Effector CD8-positive, alpha-beta T cell (primary cell): ENCODE results near the gene HMGCL.
"Not testable (repeated sequence)": the region's sequence is repeated elsewhere in the genome, so short reads cannot be mapped to it uniquely, and the experiment has no call there.

Experiments
- DNase-seq: peaks from one replicate; lab custom pipeline; 2025; lab: John Stamatoyannopoulos, UW

HMGCL gene

DNA sequence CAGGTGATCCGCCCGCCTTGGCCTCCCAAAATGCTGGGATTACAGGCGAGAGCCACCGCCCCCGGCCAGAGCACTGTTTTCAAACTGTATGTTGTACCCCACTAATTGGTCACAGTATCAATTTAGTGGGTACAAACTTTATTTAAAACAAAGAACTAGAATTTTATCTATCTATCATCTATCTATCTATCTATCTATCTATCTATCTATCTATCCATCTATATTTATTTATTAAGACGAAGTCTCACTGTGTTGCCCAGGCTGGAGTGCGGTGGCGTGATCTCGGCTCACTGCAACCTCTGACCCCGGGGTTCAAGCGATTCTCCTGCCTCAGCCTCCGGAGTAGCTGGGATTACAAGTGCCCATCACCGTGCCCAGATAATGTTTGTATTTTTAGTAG is 1.4 kb upstream of the HMGCL start:
- not testable (repeated sequence) for DNase-seq

DNA sequence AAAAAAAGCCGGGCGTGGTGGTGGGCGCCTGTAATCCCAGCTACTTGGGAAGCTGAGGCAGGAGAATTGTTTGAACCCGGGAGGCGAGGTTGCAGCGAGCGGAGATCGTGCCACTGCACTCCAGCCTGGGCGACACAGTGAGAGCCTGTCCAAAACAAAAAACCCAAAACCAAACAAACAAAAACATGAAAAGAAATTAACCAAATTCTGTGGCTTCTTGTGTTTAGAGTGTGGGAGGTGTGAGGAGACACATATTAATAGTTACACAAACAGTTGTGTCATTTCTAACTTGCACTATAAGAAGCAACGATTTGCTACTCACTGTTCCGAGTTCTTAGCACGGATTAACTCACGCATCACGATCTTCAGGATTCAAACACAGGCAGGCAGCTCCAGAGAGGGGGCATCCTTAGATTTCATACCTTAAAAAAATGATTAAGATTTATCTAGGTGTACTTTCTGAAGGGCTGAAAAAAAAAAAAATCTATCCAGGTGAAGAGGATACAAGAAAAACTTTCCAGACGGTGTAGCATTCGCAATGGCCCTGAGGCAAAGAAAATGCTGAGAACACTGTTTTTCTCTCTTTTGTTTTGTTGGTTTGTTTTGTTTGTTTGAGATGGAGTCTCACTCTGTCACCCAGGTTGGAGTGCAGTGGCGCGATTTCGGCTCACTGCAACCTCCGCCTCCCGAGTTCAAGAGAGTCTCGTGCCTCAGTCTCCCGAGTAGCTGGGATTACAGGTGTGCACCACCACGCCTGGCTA is 713 bp upstream of the HMGCL start:
- DNase-seq = no peak

- DNase-seq = no peak
These were observed 536 bp downstream of the HMGCL start for GRCh38 chr1:23824711-23825075.

- DNase-seq = no peak
These were observed 1.5 kb downstream of the HMGCL start for GRCh38 chr1:23823767-23824166.

DNA sequence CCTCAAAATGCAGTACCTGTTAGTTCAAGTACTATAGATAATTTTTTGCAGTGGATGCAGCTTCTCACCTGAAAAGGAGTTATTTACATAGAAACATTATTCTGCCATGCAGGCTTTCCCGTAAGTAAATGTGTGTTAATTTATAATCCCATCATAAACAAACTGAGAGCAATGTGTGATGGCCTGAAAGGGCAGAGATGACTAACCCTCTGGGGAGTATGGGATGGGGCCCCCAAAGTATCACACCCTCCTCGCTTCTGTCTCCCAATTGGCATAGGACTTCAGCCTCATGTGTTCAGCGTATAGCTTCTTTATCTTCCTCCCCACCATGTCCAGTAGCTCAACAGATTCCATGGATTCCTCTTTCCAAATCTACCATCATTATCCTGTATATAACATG is 7.6 kb downstream of the HMGCL start:
- no peak for DNase-seq

GRCh38 chr1:23816906-23817305 is 8.3 kb downstream of the HMGCL start:
- DNase-seq = no peak

DNA sequence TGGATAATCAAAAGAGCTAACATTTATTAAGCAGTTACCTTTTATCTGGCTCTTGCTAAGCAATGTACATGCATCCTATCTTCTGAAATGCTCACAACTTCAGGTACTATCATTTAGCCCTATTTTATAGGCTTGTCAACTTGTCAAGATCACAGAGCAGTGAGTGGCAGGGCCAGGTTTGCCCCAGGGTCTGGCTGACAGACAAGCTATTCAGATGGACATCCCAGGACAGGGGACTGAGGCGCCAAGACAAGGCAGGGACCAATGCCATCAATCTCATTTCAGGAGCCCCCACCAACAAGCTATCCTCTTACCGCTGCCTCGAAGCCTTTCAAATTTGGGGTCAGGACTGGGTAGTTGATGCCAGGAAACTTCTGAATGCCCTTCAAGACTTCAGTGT is 8.9 kb downstream of the HMGCL start:
- DNase-seq = no peak

- DNase-seq = no peak
These were observed 11.2 kb downstream of the HMGCL start for GRCh38 chr1:23814016-23814415.

DNA sequence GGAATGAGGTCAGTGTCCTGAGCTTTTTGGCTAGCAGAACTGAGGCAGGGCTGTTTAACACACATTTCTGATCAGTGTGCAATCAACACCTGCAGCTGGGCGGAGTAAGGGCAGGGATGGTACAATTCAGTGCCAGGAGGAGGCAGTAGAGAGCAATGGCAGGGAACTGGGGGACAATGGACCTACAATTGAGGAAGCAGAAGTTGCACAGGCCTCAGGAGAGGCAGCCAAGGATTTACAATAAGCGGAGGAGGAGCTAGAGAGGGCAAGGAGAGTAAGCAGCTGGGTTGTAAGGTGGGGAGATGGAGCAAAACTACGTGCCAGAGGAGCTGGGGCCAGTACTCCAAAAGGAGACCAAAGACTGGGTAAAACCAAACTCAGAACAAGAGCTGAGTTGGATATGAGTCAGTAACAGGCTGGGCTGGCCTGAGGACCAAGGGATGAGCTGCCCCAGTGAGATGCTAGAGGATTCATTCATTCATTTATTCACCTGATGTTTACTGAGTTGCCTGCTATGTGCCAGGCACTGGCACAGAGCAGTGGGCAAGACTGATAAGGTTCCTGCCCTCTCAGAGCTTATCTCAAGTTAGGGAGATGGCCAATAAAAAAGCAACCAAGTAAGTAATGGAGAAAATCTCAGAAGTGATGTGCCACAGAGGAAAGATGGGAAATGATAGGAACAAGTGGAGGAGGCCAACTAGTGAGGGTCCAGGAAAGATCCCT is 14.2 kb downstream of the HMGCL start:
- DNase-seq = peak; percentile 20

DNA sequence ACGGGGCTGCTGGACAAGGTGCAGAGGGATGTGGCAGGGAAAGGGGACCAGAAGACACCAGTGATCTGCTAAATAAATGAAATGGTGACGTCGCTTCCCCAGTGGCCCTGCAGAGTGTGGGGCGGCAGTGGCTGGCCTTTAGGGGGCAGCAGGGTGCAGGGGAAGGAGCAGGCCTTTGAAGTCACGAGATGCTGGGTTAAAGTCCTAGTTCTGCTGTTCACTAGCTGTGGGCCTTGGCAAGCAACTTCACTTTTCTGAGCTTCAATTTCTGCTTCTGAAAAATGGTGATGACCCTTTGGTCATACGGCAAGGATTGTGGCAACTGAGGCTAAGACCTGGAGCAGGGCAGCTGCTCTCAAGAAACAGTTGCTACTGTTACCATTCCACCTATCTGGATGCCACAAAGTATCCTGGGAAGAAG is 15.5 kb downstream of the HMGCL start:
- DNase-seq = peak; percentile 63

GRCh38 chr1:23807453-23807852 is 17.8 kb downstream of the HMGCL start:
- DNase-seq = no peak

DNA sequence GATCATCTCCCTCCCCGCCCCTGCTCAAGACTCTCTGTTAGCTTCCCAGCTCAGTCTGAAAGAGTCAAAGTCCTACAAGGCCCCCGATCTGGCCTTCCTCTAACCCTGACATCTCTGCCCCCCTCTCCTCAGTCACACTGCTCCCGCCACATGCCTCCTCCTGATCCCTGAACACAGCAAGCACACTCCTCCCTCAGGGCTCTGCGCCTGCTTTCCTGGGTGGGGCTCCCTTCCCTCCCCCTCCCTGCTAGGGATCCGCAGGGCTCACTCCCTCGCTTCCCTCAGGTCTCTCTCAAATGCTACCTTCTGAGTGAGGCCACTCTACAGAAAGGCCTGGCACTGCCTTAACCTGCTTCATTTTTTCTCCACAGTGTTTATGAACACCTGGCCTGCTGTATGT is 18.9 kb downstream of the HMGCL start:
- no peak for DNase-seq

DNA sequence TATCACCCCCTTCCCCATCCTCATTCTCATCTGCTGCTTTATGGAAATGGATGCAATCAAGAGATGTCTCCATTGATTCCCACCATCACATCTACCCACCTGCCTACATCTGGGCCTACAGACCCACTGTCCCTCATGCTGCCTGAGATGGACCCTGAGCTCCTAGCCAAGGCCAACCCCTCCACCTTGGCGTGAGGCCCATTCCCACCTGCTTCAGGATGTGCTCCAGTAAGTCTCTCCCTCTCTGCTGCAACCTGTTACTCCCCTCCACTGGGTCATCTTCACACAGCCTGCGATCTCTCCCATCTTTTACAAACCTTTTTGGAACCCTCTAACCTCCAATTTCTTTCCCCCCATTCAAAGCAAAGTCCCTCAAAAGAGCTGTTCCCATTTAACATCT is 20.2 kb downstream of the HMGCL start:
- DNase-seq = no peak

- no peak for DNase-seq
These were observed 20.9 kb downstream of the HMGCL start for GRCh38 chr1:23804183-23804835.

- no peak for DNase-seq
These were observed 21.6 kb downstream of the HMGCL start for GRCh38 chr1:23803674-23804073.

- DNase-seq = not testable (repeated sequence)
These were observed 22.4 kb downstream of the HMGCL start for GRCh38 chr1:23802809-23803342.

DNA sequence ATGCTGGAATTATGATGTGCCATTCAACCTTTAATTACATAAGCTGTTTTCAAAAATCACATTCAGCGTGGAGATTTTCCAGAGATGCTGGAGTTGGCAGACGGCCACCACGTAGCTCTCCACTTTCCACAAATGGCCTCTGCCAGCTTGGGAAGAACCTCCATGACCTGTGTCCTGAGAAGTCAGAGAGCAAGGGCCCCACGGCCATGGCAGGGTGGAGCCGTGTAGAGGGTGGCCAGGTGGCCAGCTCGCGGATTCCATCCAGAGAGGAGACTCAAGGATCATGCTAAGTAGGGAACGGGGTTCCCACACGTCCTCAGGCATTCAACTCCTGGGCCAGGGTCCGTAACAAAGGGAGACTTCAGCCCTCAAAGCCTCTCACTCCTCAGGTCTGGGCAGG is 23.4 kb downstream of the HMGCL start:
- DNase-seq = no peak

- DNase-seq = no peak
These were observed 23.9 kb downstream of the HMGCL start for GRCh38 chr1:23801338-23801748.

DNA sequence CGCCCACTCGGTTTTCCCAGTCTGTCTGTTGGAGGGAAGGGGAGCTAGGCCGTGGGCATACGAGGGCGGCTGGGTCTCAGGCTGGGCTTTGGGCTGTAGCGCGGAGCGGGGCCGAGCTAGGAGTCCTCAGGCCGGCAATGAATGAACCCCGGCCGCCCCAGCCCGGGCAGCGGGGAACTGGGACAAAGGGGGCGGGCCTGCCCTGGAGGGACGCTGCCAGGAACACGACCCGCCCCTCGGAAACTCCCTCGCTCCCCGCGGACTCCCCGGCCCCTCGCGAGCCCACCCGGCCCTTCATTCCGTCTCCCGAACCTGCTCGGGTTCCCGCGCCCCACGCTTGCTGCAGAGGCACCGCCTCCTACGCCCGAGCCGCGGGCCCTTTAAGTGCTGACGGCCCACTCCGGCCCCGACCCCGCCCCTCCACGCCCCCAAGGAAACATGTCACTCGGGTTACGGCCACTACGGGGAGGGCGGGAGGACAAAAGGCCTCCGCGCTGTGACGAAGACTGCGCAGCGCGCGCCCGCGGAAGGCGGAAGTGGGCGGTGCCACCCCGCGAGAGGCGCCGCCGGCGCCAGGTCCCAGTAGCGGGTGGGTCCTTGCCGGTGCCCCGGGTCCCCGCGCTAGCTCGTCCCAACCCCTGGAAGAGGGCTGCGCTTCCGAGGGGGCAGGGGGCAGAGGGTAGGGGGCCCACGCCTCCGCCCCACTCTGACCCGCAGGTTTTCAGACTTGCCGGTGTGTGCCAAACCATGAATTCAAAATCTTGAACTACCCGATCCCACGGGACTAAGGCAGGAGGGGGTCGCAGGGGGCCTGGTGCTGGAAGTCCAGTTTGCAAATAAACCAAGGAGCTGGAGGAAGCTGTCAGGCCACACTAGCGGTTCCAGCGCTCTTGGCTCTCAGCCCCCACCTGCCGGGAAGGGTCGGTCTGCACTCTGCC is 24.6 kb downstream of the HMGCL start, which contains the start of gene GALE:
TSS of gene GALE (minus strand) at position 355 of the 938 bp plus-strand sequence. CDS start 1,747 bp downstream, outside the sequence.
- DNase-seq = peak; percentile 96

DNA sequence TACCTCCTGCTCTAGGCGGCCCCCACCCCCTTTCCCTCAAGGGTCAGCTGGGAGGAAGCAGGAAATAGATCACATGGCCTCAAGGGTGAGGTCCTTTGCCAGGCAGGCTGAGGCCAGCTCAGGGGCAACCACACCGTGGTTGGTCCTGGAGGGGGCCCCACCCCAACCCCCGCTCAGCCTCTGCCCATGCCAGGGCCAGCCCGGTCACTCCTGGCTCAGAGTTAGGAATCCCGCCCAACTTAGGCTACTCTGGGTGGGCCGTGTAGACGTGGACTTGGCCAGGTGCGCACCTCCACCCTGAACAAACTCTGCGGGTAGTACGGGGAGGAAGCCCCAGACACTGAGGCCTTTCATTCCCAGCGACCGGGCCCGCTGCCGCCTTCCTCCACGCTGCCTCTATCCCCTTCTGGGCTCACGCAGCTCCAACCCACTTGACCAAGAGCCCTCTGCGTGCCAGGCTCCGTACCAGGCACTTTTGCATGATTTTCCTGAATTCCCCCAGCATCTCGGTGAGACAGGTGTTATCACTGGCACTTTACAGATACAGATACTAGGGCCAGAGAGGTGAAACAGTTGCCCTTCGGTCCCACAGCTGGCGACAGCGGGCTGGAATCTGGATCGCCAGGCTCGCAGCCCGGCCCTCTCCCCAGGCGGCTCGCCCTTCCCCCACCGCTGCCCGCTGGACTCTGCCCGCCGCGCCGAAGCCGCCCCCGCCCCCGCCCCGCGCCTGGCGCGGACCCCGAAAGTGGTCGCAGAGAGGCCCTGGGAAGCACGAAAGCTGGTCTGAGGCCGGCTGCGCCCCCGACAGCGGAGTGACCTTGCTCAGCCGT is 25.4 kb downstream of the HMGCL start:
- DNase-seq = no peak

DNA sequence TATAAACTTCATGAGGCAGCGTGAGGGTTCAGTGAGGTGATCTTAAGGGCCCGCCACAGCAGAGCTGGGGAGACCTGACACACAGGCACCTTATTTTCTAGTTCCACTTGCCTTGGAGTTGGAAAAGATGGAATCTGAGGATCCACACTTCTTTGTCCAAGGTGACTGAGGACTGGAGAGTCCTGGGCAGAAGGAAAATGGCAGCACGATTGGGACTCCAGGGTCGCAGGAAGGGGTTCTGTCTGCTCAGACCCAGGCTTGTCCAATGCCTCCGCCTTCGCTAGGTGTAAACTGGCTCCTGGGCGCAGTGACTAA is 26.0 kb downstream of the HMGCL start:
- DNase-seq = no peak
